Esophagus squamous epithelium (tissue), 4 donors: Measurements from ENCODE around the gene GPRIN2.

ENCODE experiments used
- CTCF ChIP-seq, 6 experiments: fragments of 450-650 bp in 4 of 6; fragments of 200-600 bp in 2 of 6; sonication (generic) in 2 of 6; IDR thresholded peaks; one replicate each; pipeline ENCODE4 v1.5.1; 2016 to 2019; ENCODE audit warnings: antibody characterized with exemption in 6 of 6, mild to moderate bottlenecking in 4 of 6, moderate library complexity in 4 of 6
- POLR2A ChIP-seq, 4 donors: fragments of 450-650 bp; IDR thresholded peaks; one replicate each; pipeline ENCODE4 v1.6.1; 2017; ENCODE audit warnings: antibody characterized with exemption in 4 of 4, mild to moderate bottlenecking in 4 of 4, moderate library complexity in 3 of 4

DNA sequence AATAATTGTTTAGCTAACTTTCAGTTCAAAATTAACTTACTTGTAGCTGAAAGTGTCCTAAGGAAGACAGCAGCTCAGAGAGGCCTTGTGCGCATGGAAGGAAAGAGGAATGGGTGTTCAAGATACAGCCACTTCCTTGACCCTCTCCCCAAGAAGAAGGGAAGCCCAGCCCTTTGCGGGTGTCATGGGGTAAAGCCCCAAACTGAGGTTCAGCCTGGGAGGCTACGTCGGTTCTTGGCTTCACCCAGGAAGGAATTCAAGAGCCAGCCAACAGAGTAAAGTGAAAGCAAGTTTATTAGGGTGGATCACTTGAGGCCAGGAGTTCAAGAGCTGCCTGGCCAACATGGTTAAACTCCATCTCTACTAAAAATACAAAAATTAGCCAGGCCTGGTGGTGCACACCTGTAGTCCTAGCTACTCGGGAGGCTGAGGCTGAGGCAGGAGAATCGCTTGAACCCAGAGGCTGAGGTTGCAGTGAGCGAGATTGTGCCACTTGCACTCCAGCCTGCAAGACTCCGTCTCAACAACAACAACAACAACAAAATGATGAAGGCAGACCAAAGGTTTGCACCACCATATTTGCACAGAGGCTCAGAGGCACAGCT is 15.9 kb downstream of the GPRIN2 start:
- TF ChIP-seq POLR2A (IDR thresholded peaks at IDR 0.05): no peak
- no peak for TF ChIP-seq CTCF (IDR thresholded peaks at IDR 0.05)
